SK-N-SH (cell line): ENCODE measurements around the gene LIMS2. TPM values are rescaled to one million over a fixed set of nuclear protein-coding genes. Genes with fewer than 3 reads are reported as not detected.

Experiments
- CTCF ChIA-PET: fragments of 300-600, 350-600 bp; formaldehyde crosslinking; extraction: SDS; loops from one replicate; lab custom pipeline; 2021; lab: Yijun Ruan, JAX
- POLR2A ChIA-PET: fragments of 350-600 bp; sonication (Branson Sonifier 250); formaldehyde crosslinking; extraction: SDS; loops from one replicate; lab custom pipeline; 2020; ENCODE audit warnings: antibody characterized with exemption, inconsistent platforms; lab: Yijun Ruan, JAX
- DNase-seq: peaks from one replicate; pipeline ENCODE4 v3.0.0; 2012
- H2AFZ ChIP-seq: fragments of 200-600 bp; sonication (generic); 2 replicates; pipeline ENCODE4 v1.8.1; 2016; ENCODE audit warnings: antibody characterized with exemption, mild to moderate bottlenecking, low read depth
- H3F3A ChIP-seq: fragments of 200-600 bp; sonication (generic); replicated peaks from 2 replicates; pipeline ENCODE3; 2016; ENCODE audit warnings: antibody characterized with exemption, mild to moderate bottlenecking; ENCODE audit not compliant: insufficient read depth
- H3K27ac ChIP-seq, 2 experiments: fragments of 200-500 bp in 1 of 2; fragments of 200-600 bp in 1 of 2; sonication (Bioruptor generic) in 1 of 2; sonication (generic), shearing (Covaris generic) in 1 of 2; 2 replicates each; pipeline versions ENCODE4 v1.5.1 to v1.6.1; 2014 to 2016; ENCODE audit warnings: low read depth in 2 of 2, inconsistent platforms in 1 of 2, low read length in 1 of 2, mild to moderate bottlenecking in 1 of 2, mixed read lengths in 1 of 2
- H3K27me3 ChIP-seq: fragments of 200-600 bp; sonication (generic), shearing (Covaris generic); 2 replicates; pipeline ENCODE4 v1.6.1; 2016; ENCODE audit warnings: mixed run types; ENCODE audit not compliant: insufficient read depth
- H3K36me3 ChIP-seq, 2 experiments: fragments of 200-500 bp in 1 of 2; fragments of 200-600 bp in 1 of 2; sonication (Bioruptor generic) in 1 of 2; sonication (generic) in 1 of 2; replicated peaks in 1 of 2; 2 replicates each; pipeline versions ENCODE3 to v1.5.1; 2014 to 2016; ENCODE audit warnings: low read length in 1 of 2, mild to moderate bottlenecking in 1 of 2; ENCODE audit not compliant: insufficient read depth in 2 of 2, control insufficient read depth in 1 of 2
- H3K4me1 ChIP-seq, 2 experiments: fragments of 200-500 bp in 1 of 2; fragments of 200-600 bp in 1 of 2; sonication (Bioruptor generic) in 1 of 2; sonication (generic), shearing (Covaris generic) in 1 of 2; 2 replicates each; pipeline versions ENCODE4 v1.5.1 to v1.6.1; 2014 to 2016; ENCODE audit warnings: low read depth in 1 of 2, low read length in 1 of 2, mixed run types in 1 of 2; ENCODE audit not compliant: insufficient read depth in 2 of 2, control insufficient read depth in 1 of 2
- H3K4me2 ChIP-seq: fragments of 200-600 bp; sonication (generic), shearing (Covaris generic); 2 replicates; pipeline ENCODE4 v1.6.1; 2017; ENCODE audit warnings: mixed run types
- H3K4me3 ChIP-seq, 2 experiments: fragments of 200-500 bp in 1 of 2; fragments of 200-600 bp in 1 of 2; sonication (Bioruptor generic) in 1 of 2; sonication (generic), shearing (Covaris generic) in 1 of 2; 2 replicates each; pipeline versions ENCODE4 v1.5.1 to v1.8.1; 2014 to 2016; ENCODE audit warnings: low read depth in 2 of 2, inconsistent platforms in 1 of 2, low read length in 1 of 2, mild to moderate bottlenecking in 1 of 2, mixed read lengths in 1 of 2, moderate library complexity in 1 of 2
- H3K79me2 ChIP-seq: fragments of 200-600 bp; sonication (generic); 2 replicates; pipeline ENCODE4 v1.8.1; 2017; ENCODE audit warnings: mild to moderate bottlenecking; ENCODE audit not compliant: insufficient read depth
- H3K9ac ChIP-seq: fragments of 200-600 bp; sonication (generic); 2 replicates; pipeline ENCODE4 v1.6.1; 2017; ENCODE audit warnings: mixed run types
- H3K9me2 ChIP-seq: fragments of 200-600 bp; sonication (generic); 2 replicates; pipeline ENCODE4 v1.6.1; 2017; ENCODE audit warnings: mixed run types
- H3K9me3 ChIP-seq: fragments of 200-600 bp; sonication (generic); 2 replicates; pipeline ENCODE4 v1.6.1; 2017; ENCODE audit warnings: mixed run types, mild to moderate bottlenecking, moderate library complexity
- H4K20me1 ChIP-seq: fragments of 200-600 bp; sonication (generic); 2 replicates; pipeline ENCODE4 v1.6.1; 2017; ENCODE audit warnings: mild to moderate bottlenecking, mixed run types; ENCODE audit not compliant: insufficient read depth
- ELF1 ChIP-seq: IDR thresholded peaks from 2 replicates; pipeline ENCODE4 v1.4.0; 2012
- FOXJ3 ChIP-seq: sonication (generic); formaldehyde crosslinking; IDR thresholded peaks from 2 replicates; pipeline ENCODE4 v1.5.1; 2020; ENCODE audit warnings: mild to moderate bottlenecking, missing genetic modification reagents
- GABPA ChIP-seq: IDR thresholded peaks from 2 replicates; pipeline ENCODE4 v1.4.0; 2012; ENCODE audit warnings: low read depth, mild to moderate bottlenecking
- GATA2 ChIP-seq: sonication (generic); formaldehyde crosslinking; IDR thresholded peaks from 2 replicates; pipeline ENCODE4 v1.5.0; 2020; ENCODE audit warnings: mild to moderate bottlenecking, missing genetic modification reagents
- MXI1 ChIP-seq: IDR thresholded peaks from 2 replicates; pipeline ENCODE4 v1.6.1; 2012; ENCODE audit warnings: mild to moderate bottlenecking, low read depth, low read length, improper control_type of control experiment
- NFIC ChIP-seq: IDR thresholded peaks from 2 replicates; pipeline ENCODE4 v1.4.0; 2012; ENCODE audit warnings: borderline replicate concordance
- NRF1 ChIP-seq: IDR thresholded peaks from 2 replicates; pipeline ENCODE4 v1.6.1; 2012; ENCODE audit warnings: low read depth, mild to moderate bottlenecking, low read length
- PBX3 ChIP-seq: IDR thresholded peaks from 2 replicates; pipeline ENCODE4; 2012
- POLR2AphosphoS5 ChIP-seq: IDR thresholded peaks from 2 replicates; pipeline ENCODE4 v1.6.1; 2012; ENCODE audit warnings: low read depth, low read length
- RAD21 ChIP-seq: IDR thresholded peaks from 2 replicates; pipeline ENCODE4 v1.6.1; 2012; ENCODE audit warnings: mild to moderate bottlenecking, low read length
- RCOR1 ChIP-seq: fragments of 150-350 bp; IDR thresholded peaks from 2 replicates; pipeline ENCODE4 v1.6.1; 2017; ENCODE audit warnings: antibody characterized with exemption, low read length
- RFX5 ChIP-seq: IDR thresholded peaks from 2 replicates; pipeline ENCODE4 v1.6.1; 2012; ENCODE audit warnings: mild to moderate bottlenecking, improper control_type of control experiment, low read length
- RXRA ChIP-seq: IDR thresholded peaks from 2 replicates; pipeline ENCODE4 v1.4.0; 2012; ENCODE audit warnings: low read depth, mild to moderate bottlenecking, borderline replicate concordance
- SIN3A ChIP-seq: IDR thresholded peaks from 2 replicates; pipeline ENCODE4 v1.6.1; 2012; ENCODE audit warnings: low read depth, mild to moderate bottlenecking, low read length, moderate library complexity, borderline replicate concordance
- SMC3 ChIP-seq: IDR thresholded peaks from 2 replicates; pipeline ENCODE4 v1.6.1; 2012; ENCODE audit warnings: low read depth, low read length, improper control_type of control experiment
- USF2 ChIP-seq: fragments of 150-350 bp; IDR thresholded peaks from 2 replicates; pipeline ENCODE4 v1.6.1; 2017; ENCODE audit warnings: antibody characterized with exemption, low read length, low read depth, borderline replicate concordance
- YY1 ChIP-seq: IDR thresholded peaks from 2 replicates; pipeline ENCODE4 v1.4.0; 2012; ENCODE audit warnings: low read depth, mild to moderate bottlenecking
- WGBS: methylation state at CpG from one replicate; pipeline ENCODE4 v1.1.6; 2017; ENCODE audit warnings: low lambda C conversion rate; 5-methylcytosine and 5-hydroxymethylcytosine counted together
- polyA plus RNA-seq, 3 experiments: library from polyadenylated mRNA; depleted of rRNA; stranded (reverse); fragments of >200 nt; gene quantifications; 2 replicates each; pipeline ENCODE4 v1.2.3, GENCODE V29; 2012
- TF ChIP-seq, protein P1 (sequence below): fragments of 150-350 bp; IDR thresholded peaks from 2 replicates; pipeline ENCODE4 v1.6.1; 2016; ENCODE audit warnings: mild to moderate bottlenecking, low read depth, low read length
- TF ChIP-seq, protein P2 (sequence below): IDR thresholded peaks from 2 replicates; pipeline ENCODE4 v1.4.0; 2012; ENCODE audit warnings: low read depth
- TF ChIP-seq, protein P3 (sequence below): IDR thresholded peaks from 2 replicates; pipeline ENCODE4 v1.4.0; 2012; ENCODE audit warnings: low read depth, borderline replicate concordance

The LIMS2 gene
- polyA plus RNA-seq, 1 of the 3 experiments (the other 2 are of a cell fraction), result 2.7 TPM

DNA sequence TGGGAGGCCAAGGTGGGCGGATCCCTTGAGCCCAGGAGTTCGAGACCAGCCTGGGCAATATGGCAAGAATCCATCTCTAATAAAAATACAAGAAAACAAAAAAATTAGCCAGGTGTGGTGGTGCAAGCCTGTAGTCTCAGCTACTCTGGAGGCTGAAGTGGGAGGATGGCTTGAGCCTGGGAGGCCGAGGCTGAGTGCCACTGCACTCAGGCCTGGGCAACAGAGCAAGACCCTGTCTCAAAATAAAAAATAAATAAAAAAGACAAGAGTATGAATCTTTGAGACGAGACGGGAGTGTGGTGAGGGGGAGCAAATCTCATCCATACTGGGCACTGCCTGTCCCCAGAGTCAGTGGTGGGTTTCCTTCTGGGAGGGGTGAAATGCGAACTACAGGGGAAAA lies 17.2 kb downstream of the LIMS2 start:
- WGBS, result 66% methylated on average over 6 of the region's 6 CpGs
- Histone ChIP-seq H3K9me3 (no peaks in the 10 kb centered on the region), H3K9me2 (no peaks in the 10 kb centered on the region), H2AFZ (no peak overlapping the region), H3K27me3 (no peaks in the 10 kb centered on the region), H4K20me1 (no peaks in the 10 kb centered on the region), H3K36me3 (no peaks in the 10 kb centered on the region), H3K4me1 (peaks cover 0 to 37% of the 10 kb centered on the region in 2 experiments; a peak in 1 of 4 replicates), H3F3A (no peaks in the 10 kb centered on the region), H3K9ac (no peak overlapping the region), H3K4me2 (no peak overlapping the region), H3K79me2 (no peaks in the 10 kb centered on the region), H3K27ac (no peak overlapping the region), H3K4me3 (no peak overlapping the region)
- TF ChIP-seq GATA2 (CRISPR knock-in tag) (no peak), POLR2AphosphoS5 (no peak), FOXJ3 (CRISPR knock-in tag) (no peak), PBX3 (no peak), SIN3A (no peak), RAD21 (no peak), NFIC (no peak), SMC3 (no peak), ELF1 (no peak), MXI1 (no peak), RCOR1 (no peak), YY1 (no peak)
- TF ChIP-seq, protein P1, sequence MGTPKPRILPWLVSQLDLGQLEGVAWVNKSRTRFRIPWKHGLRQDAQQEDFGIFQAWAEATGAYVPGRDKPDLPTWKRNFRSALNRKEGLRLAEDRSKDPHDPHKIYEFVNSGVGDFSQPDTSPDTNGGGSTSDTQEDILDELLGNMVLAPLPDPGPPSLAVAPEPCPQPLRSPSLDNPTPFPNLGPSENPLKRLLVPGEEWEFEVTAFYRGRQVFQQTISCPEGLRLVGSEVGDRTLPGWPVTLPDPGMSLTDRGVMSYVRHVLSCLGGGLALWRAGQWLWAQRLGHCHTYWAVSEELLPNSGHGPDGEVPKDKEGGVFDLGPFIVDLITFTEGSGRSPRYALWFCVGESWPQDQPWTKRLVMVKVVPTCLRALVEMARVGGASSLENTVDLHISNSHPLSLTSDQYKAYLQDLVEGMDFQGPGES, result no peak
- ChIA-PET POLR2A (no interaction called here), CTCF (interaction anchor here (0.9 kb wide), 1 partner anchor 8 kb away, joined by 3 read pairs; no protein-coding TSS in a partner anchor)
- no peak for DNase-seq

- Histone ChIP-seq H3K4me2 (no peak overlapping the region), H3K4me1 (peaks cover 0 to 39% of the 10 kb centered on the region in 2 experiments; a peak in 1 of 4 replicates), H3K27me3 (no peaks in the 10 kb centered on the region), H2AFZ (no peak overlapping the region), H3K4me3 (no peak overlapping the region), H3K9me3 (no peaks in the 10 kb centered on the region), H4K20me1 (no peaks in the 10 kb centered on the region), H3K9ac (no peak overlapping the region), H3K79me2 (no peaks in the 10 kb centered on the region), H3F3A (no peaks in the 10 kb centered on the region), H3K36me3 (no peaks in the 10 kb centered on the region), H3K9me2 (no peaks in the 10 kb centered on the region), H3K27ac (no peak overlapping the region)
- ChIA-PET POLR2A (no interaction called here), CTCF (no interaction called here)
- TF ChIP-seq RFX5, result no peak
- TF ChIP-seq, protein P2, sequence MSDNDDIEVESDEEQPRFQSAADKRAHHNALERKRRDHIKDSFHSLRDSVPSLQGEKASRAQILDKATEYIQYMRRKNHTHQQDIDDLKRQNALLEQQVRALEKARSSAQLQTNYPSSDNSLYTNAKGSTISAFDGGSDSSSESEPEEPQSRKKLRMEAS, result no peak
- no peak for TF ChIP-seq GABPA
- TF ChIP-seq, protein P3, sequence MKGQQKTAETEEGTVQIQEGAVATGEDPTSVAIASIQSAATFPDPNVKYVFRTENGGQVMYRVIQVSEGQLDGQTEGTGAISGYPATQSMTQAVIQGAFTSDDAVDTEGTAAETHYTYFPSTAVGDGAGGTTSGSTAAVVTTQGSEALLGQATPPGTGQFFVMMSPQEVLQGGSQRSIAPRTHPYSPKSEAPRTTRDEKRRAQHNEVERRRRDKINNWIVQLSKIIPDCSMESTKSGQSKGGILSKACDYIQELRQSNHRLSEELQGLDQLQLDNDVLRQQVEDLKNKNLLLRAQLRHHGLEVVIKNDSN, result no peak
- TF ChIP-seq RXRA, result no peak
- no peak for TF ChIP-seq NRF1
- no peak for TF ChIP-seq ELF1
- no peak for TF ChIP-seq YY1
- no peak for TF ChIP-seq USF2
- TF ChIP-seq, protein P1, result no peak
- no peak for TF ChIP-seq SMC3
- no peak for TF ChIP-seq POLR2AphosphoS5
- 91% methylated on average over 12 of the region's 17 CpGs for WGBS
- DNase-seq, result no peak
Measured at GRCh38 chr2:127657232-127657595, 18.1 kb downstream of the LIMS2 start.
